ENCODE measurements around the gene TOP2B.

Gene TOP2B

GRCh38 chr3:25563601-25564000 is 101.1 kb downstream of the TOP2B start:
- TF ChIP-seq MYC (IDR thresholded peaks at IDR 0.05; ENCODE audit: low read depth, low read length) = no peak
- TF ChIP-seq POLR2A (IDR thresholded peaks at IDR 0.05; ENCODE audit: extremely low read depth, insufficient read length) = no peak
- no peak for TF ChIP-seq MAX (IDR thresholded peaks at IDR 0.05; ENCODE audit: low read depth, low read length)
- no peak for TF ChIP-seq CTCF (IDR thresholded peaks at IDR 0.05; ENCODE audit: low read depth, low read length)
- DNase-seq (ENCODE audit: low read depth) = no peak
- H3K4me3 ChIP-seq (ENCODE audit: low read depth, low read length) = no peak overlapping the region

GRCh38 chr3:25558796-25559195 is 105.9 kb downstream of the TOP2B start:
- no peak for DNase-seq (ENCODE audit: low read depth)
- TF ChIP-seq MYC (IDR thresholded peaks at IDR 0.05; ENCODE audit: low read depth, low read length) (no peak), CTCF (IDR thresholded peaks at IDR 0.05; ENCODE audit: low read depth, low read length) (no peak), POLR2A (IDR thresholded peaks at IDR 0.05; ENCODE audit: extremely low read depth, insufficient read length) (no peak), MAX (IDR thresholded peaks at IDR 0.05; ENCODE audit: low read depth, low read length) (no peak)
- no peak overlapping the region for H3K4me3 ChIP-seq (ENCODE audit: low read depth, low read length)

GRCh38 chr3:25558121-25558520 is 106.6 kb downstream of the TOP2B start:
- no peak for DNase-seq (ENCODE audit: low read depth)
- TF ChIP-seq POLR2A (IDR thresholded peaks at IDR 0.05; ENCODE audit: extremely low read depth, insufficient read length) (no peak), MAX (IDR thresholded peaks at IDR 0.05; ENCODE audit: low read depth, low read length) (no peak), MYC (IDR thresholded peaks at IDR 0.05; ENCODE audit: low read depth, low read length) (no peak), CTCF (IDR thresholded peaks at IDR 0.05; ENCODE audit: low read depth, low read length) (no peak)
- H3K4me3 ChIP-seq (ENCODE audit: low read depth, low read length) = no peak overlapping the region

- no peak overlapping the region for H3K4me3 ChIP-seq (ENCODE audit: low read depth, low read length)
- DNase-seq (ENCODE audit: low read depth) = no peak
- TF ChIP-seq MAX (IDR thresholded peaks at IDR 0.05; ENCODE audit: low read depth, low read length) (no peak), CTCF (IDR thresholded peaks at IDR 0.05; ENCODE audit: low read depth, low read length) (no peak), MYC (IDR thresholded peaks at IDR 0.05; ENCODE audit: low read depth, low read length) (no peak), POLR2A (IDR thresholded peaks at IDR 0.05; ENCODE audit: extremely low read depth, insufficient read length) (no peak)
These were observed 107.0 kb downstream of the TOP2B start for GRCh38 chr3:25557694-25558093.

DNA sequence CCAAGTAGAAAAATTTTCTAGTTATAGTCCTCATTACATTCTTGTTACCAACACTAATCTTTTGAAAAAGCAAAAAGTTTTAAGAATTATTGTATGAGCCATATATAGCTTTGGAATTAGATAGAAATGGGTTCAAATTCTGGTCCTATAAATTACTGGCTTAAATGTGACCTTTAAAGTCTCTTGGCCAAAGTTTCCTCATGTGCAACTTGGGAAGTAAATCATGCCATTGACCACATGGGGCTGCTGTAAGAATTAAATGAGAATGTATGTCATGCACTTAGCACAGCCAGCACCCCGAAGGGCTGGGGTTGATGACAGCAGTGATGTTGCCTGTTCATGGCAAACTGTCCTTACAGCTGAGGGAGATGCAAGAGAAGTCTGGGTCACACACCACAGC is 108.3 kb downstream of the TOP2B start:
- peak; percentile 12 for DNase-seq (ENCODE audit: low read depth)
- TF ChIP-seq CTCF (IDR thresholded peaks at IDR 0.05; ENCODE audit: low read depth, low read length) = no peak
- no peak for TF ChIP-seq MAX (IDR thresholded peaks at IDR 0.05; ENCODE audit: low read depth, low read length)
- no peak for TF ChIP-seq POLR2A (IDR thresholded peaks at IDR 0.05; ENCODE audit: extremely low read depth, insufficient read length)
- no peak for TF ChIP-seq MYC (IDR thresholded peaks at IDR 0.05; ENCODE audit: low read depth, low read length)

More for the DNA sequence above, 108.3 kb downstream of the TOP2B start:
- H3K4me3 ChIP-seq (ENCODE audit: low read depth, low read length) = no peak overlapping the region

Data from NB4 (cell line).